SK-N-SH (cell line): Measurements from ENCODE around the gene PERCC1. TPM values are rescaled to one million over a fixed set of nuclear protein-coding genes. Genes with fewer than 3 reads are reported as not detected.
A peak's percentile ranks its signal among the peaks of the same experiment; 100 is the strongest.

Source experiments
- CTCF ChIA-PET: fragments of 300-600, 350-600 bp; formaldehyde crosslinking; extraction: SDS; loops from one replicate; lab custom pipeline; 2021; lab: Yijun Ruan, JAX
- POLR2A ChIA-PET: fragments of 350-600 bp; sonication (Branson Sonifier 250); formaldehyde crosslinking; extraction: SDS; loops from one replicate; lab custom pipeline; 2020; ENCODE audit warnings: antibody characterized with exemption, inconsistent platforms; lab: Yijun Ruan, JAX
- DNase-seq: peaks from one replicate; pipeline ENCODE4 v3.0.0; 2012
- H2AFZ ChIP-seq: fragments of 200-600 bp; sonication (generic); 2 replicates; pipeline ENCODE4 v1.8.1; 2016; ENCODE audit warnings: antibody characterized with exemption, mild to moderate bottlenecking, low read depth
- H3F3A ChIP-seq: fragments of 200-600 bp; sonication (generic); replicated peaks from 2 replicates; pipeline ENCODE3; 2016; ENCODE audit warnings: antibody characterized with exemption, mild to moderate bottlenecking; ENCODE audit not compliant: insufficient read depth
- H3K27ac ChIP-seq, 2 experiments: fragments of 200-500 bp in 1 of 2; fragments of 200-600 bp in 1 of 2; sonication (Bioruptor generic) in 1 of 2; sonication (generic), shearing (Covaris generic) in 1 of 2; 2 replicates each; pipeline versions ENCODE4 v1.5.1 to v1.6.1; 2014 to 2016; ENCODE audit warnings: low read depth in 2 of 2, inconsistent platforms in 1 of 2, low read length in 1 of 2, mild to moderate bottlenecking in 1 of 2, mixed read lengths in 1 of 2
- H3K27me3 ChIP-seq: fragments of 200-600 bp; sonication (generic), shearing (Covaris generic); 2 replicates; pipeline ENCODE4 v1.6.1; 2016; ENCODE audit warnings: mixed run types; ENCODE audit not compliant: insufficient read depth
- H3K36me3 ChIP-seq, 2 experiments: fragments of 200-500 bp in 1 of 2; fragments of 200-600 bp in 1 of 2; sonication (Bioruptor generic) in 1 of 2; sonication (generic) in 1 of 2; replicated peaks in 1 of 2; 2 replicates each; pipeline versions ENCODE3 to v1.5.1; 2014 to 2016; ENCODE audit warnings: low read length in 1 of 2, mild to moderate bottlenecking in 1 of 2; ENCODE audit not compliant: insufficient read depth in 2 of 2, control insufficient read depth in 1 of 2
- H3K4me1 ChIP-seq, 2 experiments: fragments of 200-500 bp in 1 of 2; fragments of 200-600 bp in 1 of 2; sonication (Bioruptor generic) in 1 of 2; sonication (generic), shearing (Covaris generic) in 1 of 2; 2 replicates each; pipeline versions ENCODE4 v1.5.1 to v1.6.1; 2014 to 2016; ENCODE audit warnings: low read depth in 1 of 2, low read length in 1 of 2, mixed run types in 1 of 2; ENCODE audit not compliant: insufficient read depth in 2 of 2, control insufficient read depth in 1 of 2
- H3K4me2 ChIP-seq: fragments of 200-600 bp; sonication (generic), shearing (Covaris generic); 2 replicates; pipeline ENCODE4 v1.6.1; 2017; ENCODE audit warnings: mixed run types
- H3K4me3 ChIP-seq, 2 experiments: fragments of 200-500 bp in 1 of 2; fragments of 200-600 bp in 1 of 2; sonication (Bioruptor generic) in 1 of 2; sonication (generic), shearing (Covaris generic) in 1 of 2; 2 replicates each; pipeline versions ENCODE4 v1.5.1 to v1.8.1; 2014 to 2016; ENCODE audit warnings: low read depth in 2 of 2, inconsistent platforms in 1 of 2, low read length in 1 of 2, mild to moderate bottlenecking in 1 of 2, mixed read lengths in 1 of 2, moderate library complexity in 1 of 2
- H3K79me2 ChIP-seq: fragments of 200-600 bp; sonication (generic); 2 replicates; pipeline ENCODE4 v1.8.1; 2017; ENCODE audit warnings: mild to moderate bottlenecking; ENCODE audit not compliant: insufficient read depth
- H3K9ac ChIP-seq: fragments of 200-600 bp; sonication (generic); 2 replicates; pipeline ENCODE4 v1.6.1; 2017; ENCODE audit warnings: mixed run types
- H3K9me2 ChIP-seq: fragments of 200-600 bp; sonication (generic); 2 replicates; pipeline ENCODE4 v1.6.1; 2017; ENCODE audit warnings: mixed run types
- H3K9me3 ChIP-seq: fragments of 200-600 bp; sonication (generic); 2 replicates; pipeline ENCODE4 v1.6.1; 2017; ENCODE audit warnings: mixed run types, mild to moderate bottlenecking, moderate library complexity
- H4K20me1 ChIP-seq: fragments of 200-600 bp; sonication (generic); 2 replicates; pipeline ENCODE4 v1.6.1; 2017; ENCODE audit warnings: mild to moderate bottlenecking, mixed run types; ENCODE audit not compliant: insufficient read depth
- CTCF ChIP-seq: fragments of 200-600 bp; sonication (generic); IDR thresholded peaks from 2 replicates; pipeline ENCODE4 v1.6.1; 2017; ENCODE audit warnings: antibody characterized with exemption, mild to moderate bottlenecking, moderate library complexity
- ELF1 ChIP-seq: IDR thresholded peaks from 2 replicates; pipeline ENCODE4 v1.4.0; 2012
- EP300 ChIP-seq, 2 experiments: IDR thresholded peaks; 2 replicates each; pipeline versions ENCODE4 v1.4.0 to v1.6.1; 2012; ENCODE audit warnings: borderline replicate concordance in 1 of 2, low read depth in 1 of 2, low read length in 1 of 2
- EZH2phosphoT487 ChIP-seq: fragments of 200-600 bp; sonication (generic); IDR thresholded peaks from 2 replicates; pipeline ENCODE4 v1.6.1; 2017; ENCODE audit warnings: low read depth, mixed run types, mild to moderate bottlenecking, antibody characterized with exemption, moderate library complexity, borderline replicate concordance
- FOSL2 ChIP-seq: IDR thresholded peaks from 2 replicates; pipeline ENCODE4 v1.4.0; 2012; ENCODE audit warnings: low read depth, mild to moderate bottlenecking, moderate library complexity, borderline replicate concordance
- FOXM1 ChIP-seq: IDR thresholded peaks from 2 replicates; pipeline ENCODE4 v1.4.0; 2012; ENCODE audit warnings: low read depth, mild to moderate bottlenecking
- GABPA ChIP-seq: IDR thresholded peaks from 2 replicates; pipeline ENCODE4 v1.4.0; 2012; ENCODE audit warnings: low read depth, mild to moderate bottlenecking
- IRF3 ChIP-seq: fragments of 150-350 bp; IDR thresholded peaks from 2 replicates; pipeline ENCODE4 v1.6.1; 2016; ENCODE audit warnings: mild to moderate bottlenecking, low read depth, low read length
- JUND ChIP-seq: IDR thresholded peaks from 2 replicates; pipeline ENCODE4 v1.4.0; 2012
- MEF2A ChIP-seq: IDR thresholded peaks from 2 replicates; pipeline ENCODE4 v1.4.0; 2012; ENCODE audit warnings: low read depth, borderline replicate concordance
- NRF1 ChIP-seq: IDR thresholded peaks from 2 replicates; pipeline ENCODE4 v1.6.1; 2012; ENCODE audit warnings: low read depth, mild to moderate bottlenecking, low read length
- RAD21 ChIP-seq: IDR thresholded peaks from 2 replicates; pipeline ENCODE4 v1.6.1; 2012; ENCODE audit warnings: mild to moderate bottlenecking, low read length
- SIN3A ChIP-seq: IDR thresholded peaks from 2 replicates; pipeline ENCODE4 v1.6.1; 2012; ENCODE audit warnings: low read depth, mild to moderate bottlenecking, low read length, moderate library complexity, borderline replicate concordance
- TAF1 ChIP-seq: IDR thresholded peaks from 2 replicates; pipeline ENCODE4 v1.6.1; 2012; ENCODE audit warnings: low read depth, mild to moderate bottlenecking, low read length, moderate library complexity, borderline replicate concordance
- TCF12 ChIP-seq: IDR thresholded peaks from 2 replicates; pipeline ENCODE4 v1.4.0; 2012
- USF1 ChIP-seq: IDR thresholded peaks from 2 replicates; pipeline ENCODE4 v1.4.0; 2012; ENCODE audit warnings: low read depth, borderline replicate concordance
- ZBTB33 ChIP-seq: IDR thresholded peaks from 2 replicates; pipeline ENCODE4 v1.4.0; 2012; ENCODE audit warnings: low read depth, borderline replicate concordance
- WGBS: methylation state at CpG from one replicate; pipeline ENCODE4 v1.1.6; 2017; ENCODE audit warnings: low lambda C conversion rate; 5-methylcytosine and 5-hydroxymethylcytosine counted together
- polyA plus RNA-seq, 3 experiments: library from polyadenylated mRNA; depleted of rRNA; stranded (reverse); fragments of >200 nt; gene quantifications; 2 replicates each; pipeline ENCODE4 v1.2.3, GENCODE V29; 2012
- TF ChIP-seq, protein P1 (sequence below): IDR thresholded peaks from 2 replicates; pipeline ENCODE4 v1.4.0; 2012; ENCODE audit warnings: low read depth
- TF ChIP-seq, protein P2 (sequence below): IDR thresholded peaks from 2 replicates; pipeline ENCODE4; 2012

PERCC1 gene
- polyA plus RNA-seq, 1 of the 3 experiments (the other 2 are of a cell fraction): not detected

DNA sequence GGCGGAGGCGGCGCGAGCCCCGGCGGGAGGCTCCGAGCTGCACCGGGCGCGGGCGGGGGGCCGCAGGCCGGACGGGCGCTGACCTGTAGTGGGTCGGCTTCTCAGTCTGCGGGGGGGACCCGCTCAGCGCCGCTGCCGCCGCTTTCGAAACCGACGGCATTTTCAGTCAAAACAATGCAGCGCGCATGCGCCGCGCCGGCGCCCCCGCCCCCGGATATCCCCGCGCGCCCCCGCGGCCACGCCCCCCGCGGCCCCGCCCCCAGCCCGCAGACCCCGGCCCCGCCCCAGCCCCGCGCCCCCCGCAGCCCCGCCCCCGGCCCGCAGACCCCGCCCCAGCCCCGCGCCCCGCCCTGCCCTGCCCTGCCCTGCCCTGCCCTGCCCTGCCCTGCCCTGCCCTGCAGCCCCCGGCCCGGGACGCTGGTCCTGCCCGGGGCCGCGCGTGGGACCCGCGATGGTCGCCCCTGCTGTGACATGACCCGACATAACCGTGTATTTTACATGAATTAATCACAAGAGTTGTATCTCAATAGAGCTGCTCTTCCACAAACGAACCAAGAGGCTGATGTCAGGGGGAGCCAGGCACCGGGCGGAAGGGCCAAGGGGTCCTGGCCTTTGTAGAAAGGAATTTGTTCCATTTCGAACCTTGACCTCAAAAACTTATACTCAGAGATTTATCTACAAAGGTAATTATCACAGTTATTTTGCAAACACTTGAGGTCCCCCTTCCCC, 16.2 kb upstream of the PERCC1 start, which contains the start of gene UNKL:
TSS of gene UNKL (minus strand) at position 173 of the 729 bp plus-strand sequence. CDS start at position 160, 13 bp downstream.
- 65% methylated on average over 5 of the region's 72 CpGs for WGBS
- H3F3A ChIP-seq: peaks cover 25% of the 10 kb centered on the region
- no peak for TF ChIP-seq JUND
- peak; percentile 72 for TF ChIP-seq NRF1
- H3K9ac ChIP-seq: peak within 1 kb of the TSS; percentile 81
- peak within 1 kb of the TSS; percentile 44 to 51; a peak in 2 of 4 replicates for H3K27ac ChIP-seq
- peaks cover 0 to 3% of the 10 kb centered on the region in 2 experiments for H3K36me3 ChIP-seq
- ChIA-PET CTCF (no interaction called here), POLR2A (no interaction called here)
- H2AFZ ChIP-seq: peak within 1 kb of the TSS; percentile 89; the same call in 1 of the 2 replicates
- H3K27me3 ChIP-seq: no peaks in the 10 kb centered on the region
- no peaks in the 10 kb centered on the region for H4K20me1 ChIP-seq
- peaks cover 59% of the 10 kb centered on the region for H3K79me2 ChIP-seq
- peak within 1 kb of the TSS; percentile 90 for H3K4me2 ChIP-seq
- peak within 1 kb of the TSS; percentile 66 to 75 for H3K4me3 ChIP-seq
- no peaks in the 10 kb centered on the region for H3K9me2 ChIP-seq
- DNase-seq: peak; percentile 99
- H3K9me3 ChIP-seq: no peaks in the 10 kb centered on the region
- H3K4me1 ChIP-seq: peaks cover 0 to under 1% of the 10 kb centered on the region in 2 experiments; a peak in 3 of 4 replicates

- no peak for DNase-seq
- Histone ChIP-seq H3K9ac (no peak overlapping the region), H3K9me3 (no peaks in the 10 kb centered on the region), H3K9me2 (no peaks in the 10 kb centered on the region), H3K4me3 (no peak overlapping the region), H3K4me1 (peaks cover 0 to 4% of the 10 kb centered on the region in 2 experiments; a peak in 3 of 4 replicates), H2AFZ (no peak overlapping the region), H4K20me1 (no peaks in the 10 kb centered on the region), H3K36me3 (peaks cover 0 to 3% of the 10 kb centered on the region in 2 experiments), H3K27ac (peak overlapping the region in 1 of 2 experiments; percentile 26; a peak in 1 of 4 replicates), H3K79me2 (peaks cover 65% of the 10 kb centered on the region), H3K27me3 (no peaks in the 10 kb centered on the region), H3F3A (peaks cover 25% of the 10 kb centered on the region), H3K4me2 (no peak overlapping the region)
- WGBS: 81% methylated on average over 3 of the region's 3 CpGs
- POLR2A ChIA-PET: no interaction called here
- TF ChIP-seq RAD21 (no peak), CTCF (no peak), TCF12 (no peak), ZBTB33 (no peak), USF1 (no peak), IRF3 (no peak), MEF2A (no peak), GABPA (no peak), EP300 (IDR thresholded peaks at IDR 0.05; ENCODE audit: borderline replicate concordance in 1 of 2, low read depth in 1 of 2, low read length in 1 of 2) (no peak), TAF1 (no peak), SIN3A (no peak), FOXM1 (no peak), FOSL2 (no peak), EZH2phosphoT487 (no peak), ELF1 (no peak)
- TF ChIP-seq, protein P1, sequence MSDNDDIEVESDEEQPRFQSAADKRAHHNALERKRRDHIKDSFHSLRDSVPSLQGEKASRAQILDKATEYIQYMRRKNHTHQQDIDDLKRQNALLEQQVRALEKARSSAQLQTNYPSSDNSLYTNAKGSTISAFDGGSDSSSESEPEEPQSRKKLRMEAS: no peak
- TF ChIP-seq, protein P2, sequence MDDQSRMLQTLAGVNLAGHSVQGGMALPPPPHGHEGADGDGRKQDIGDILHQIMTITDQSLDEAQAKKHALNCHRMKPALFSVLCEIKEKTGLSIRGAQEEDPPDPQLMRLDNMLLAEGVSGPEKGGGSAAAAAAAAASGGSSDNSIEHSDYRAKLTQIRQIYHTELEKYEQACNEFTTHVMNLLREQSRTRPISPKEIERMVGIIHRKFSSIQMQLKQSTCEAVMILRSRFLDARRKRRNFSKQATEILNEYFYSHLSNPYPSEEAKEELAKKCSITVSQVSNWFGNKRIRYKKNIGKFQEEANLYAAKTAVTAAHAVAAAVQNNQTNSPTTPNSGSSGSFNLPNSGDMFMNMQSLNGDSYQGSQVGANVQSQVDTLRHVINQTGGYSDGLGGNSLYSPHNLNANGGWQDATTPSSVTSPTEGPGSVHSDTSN: no peak
- CTCF ChIA-PET: interaction anchor here (0.6 to 1.5 kb wide), 2 partner anchors 10 to 53 kb away, joined by 3 read pairs; no protein-coding TSS in a partner anchor
These were observed 14.3 kb upstream of the PERCC1 start for GRCh38 chr16:1416521-1416941.
